GF-D8 (cell line): ENCODE results near the gene LEPR.

ENCODE experiments used
- DNase-seq: peaks from one replicate; lab custom pipeline; 2025; lab: John Stamatoyannopoulos, UW

LEPR gene

DNA sequence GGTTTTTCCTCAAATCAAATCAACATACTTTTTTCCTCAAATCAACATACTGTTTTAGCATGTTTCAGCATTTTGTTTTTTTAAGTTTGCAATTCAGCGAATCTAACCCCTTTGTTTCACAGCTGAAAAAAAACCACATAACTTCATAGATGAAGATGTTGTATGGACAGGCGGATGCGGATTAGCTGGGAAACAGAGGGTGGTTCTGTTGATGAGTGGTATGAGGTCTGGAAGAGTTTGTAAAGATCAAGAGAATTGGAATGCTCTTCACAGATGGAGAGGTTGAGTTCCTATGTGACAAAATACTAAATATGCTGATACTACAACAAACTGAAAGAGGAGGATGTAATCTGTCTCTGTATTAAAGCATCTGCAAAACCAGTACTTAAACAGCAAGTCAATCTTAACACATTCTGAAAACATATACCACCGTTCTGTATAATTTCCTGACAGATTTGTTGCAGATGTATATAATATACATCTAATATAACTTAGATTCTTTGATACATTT, 10.6 kb upstream of the LEPR start:
- no peak for DNase-seq

DNA sequence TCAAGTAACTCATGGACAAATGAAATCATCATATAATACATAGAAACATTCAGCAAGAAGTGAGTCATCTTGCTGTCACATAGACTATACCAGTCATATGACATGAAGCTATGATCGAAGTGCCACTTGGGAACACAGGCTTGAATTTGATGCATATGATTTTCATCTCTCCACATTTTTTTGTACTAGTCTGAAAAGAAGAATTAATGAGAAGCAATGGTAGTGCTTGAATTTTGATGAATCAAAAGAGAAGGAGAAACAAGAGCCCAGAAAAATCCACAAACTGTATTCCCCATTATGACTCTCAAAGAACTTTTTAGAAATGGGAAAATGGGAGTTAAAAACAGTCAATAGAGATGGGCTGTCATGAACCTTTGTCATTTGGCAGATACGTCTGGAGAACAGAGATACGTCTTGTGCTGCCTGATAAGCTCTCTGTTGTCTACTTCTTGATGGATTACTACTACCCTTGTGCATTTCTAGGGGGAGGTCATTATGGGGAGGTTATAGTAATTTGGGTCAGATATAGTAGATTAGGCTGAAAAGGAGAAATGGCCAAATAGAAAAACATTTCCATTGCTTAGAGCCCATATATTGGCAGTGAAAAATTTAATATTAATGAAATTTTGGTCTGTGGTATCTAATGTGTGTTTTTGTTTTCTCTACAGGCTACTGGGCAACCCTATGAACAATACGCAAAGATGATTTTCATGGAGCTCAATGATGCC, 8.0 kb upstream of the LEPR start:
- no peak for DNase-seq

DNA sequence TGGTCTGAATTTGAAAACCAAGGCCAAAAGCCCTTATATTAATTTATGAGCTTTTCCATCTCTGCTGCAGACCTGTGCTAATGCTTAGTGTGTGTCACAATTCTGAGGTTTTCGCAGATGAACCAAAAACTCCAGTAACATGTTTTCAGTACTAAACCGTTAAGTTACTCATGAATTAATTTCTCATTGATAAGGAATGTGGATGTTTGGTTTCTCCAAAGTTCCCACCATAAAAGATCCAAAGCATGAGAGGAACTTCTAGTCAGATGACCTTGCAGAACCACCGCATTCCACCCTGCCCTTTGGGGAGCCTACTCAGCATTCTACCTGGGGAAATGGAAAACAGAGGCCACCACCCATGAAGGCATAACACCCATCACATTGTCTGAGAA, 7.5 kb upstream of the LEPR start:
- DNase-seq = no peak

DNA sequence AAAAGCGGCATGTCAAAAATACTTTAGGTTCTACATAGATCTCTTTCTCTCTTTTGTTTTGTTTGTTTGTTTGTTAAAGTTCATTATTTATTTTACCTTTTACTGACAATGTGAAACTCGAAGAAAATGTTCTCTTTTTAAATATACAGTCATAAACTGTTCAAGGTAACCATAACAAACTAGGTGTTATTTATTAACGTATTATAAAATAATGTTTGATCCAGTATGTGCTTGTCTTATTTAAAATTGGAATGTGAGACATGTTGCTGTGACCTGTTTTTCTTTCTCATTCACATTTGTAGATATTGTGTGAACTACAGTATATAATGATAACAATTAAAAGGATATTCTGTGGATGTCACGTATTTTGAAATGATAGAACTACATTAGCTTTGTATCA, 5.9 kb upstream of the LEPR start:
- DNase-seq = no peak

DNA sequence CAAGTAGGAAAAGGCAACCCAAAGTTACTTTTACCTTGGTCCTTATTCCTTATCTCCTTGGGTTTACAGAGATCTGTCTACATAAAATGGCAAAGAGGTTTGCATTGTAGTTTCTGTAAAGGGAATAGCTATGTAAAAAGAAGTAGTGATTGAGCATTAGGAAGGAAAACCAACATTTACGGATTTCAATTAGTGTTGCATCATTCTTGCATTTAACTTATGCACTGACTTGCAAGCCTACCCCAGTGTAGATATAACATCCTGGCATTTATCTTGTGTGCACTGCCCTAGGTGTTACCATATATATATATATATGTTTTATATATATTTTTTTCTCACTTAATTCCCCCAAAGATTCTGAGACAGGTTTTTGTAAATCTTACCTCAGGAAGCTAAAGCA, 3.7 kb upstream of the LEPR start:
- no peak for DNase-seq

DNA sequence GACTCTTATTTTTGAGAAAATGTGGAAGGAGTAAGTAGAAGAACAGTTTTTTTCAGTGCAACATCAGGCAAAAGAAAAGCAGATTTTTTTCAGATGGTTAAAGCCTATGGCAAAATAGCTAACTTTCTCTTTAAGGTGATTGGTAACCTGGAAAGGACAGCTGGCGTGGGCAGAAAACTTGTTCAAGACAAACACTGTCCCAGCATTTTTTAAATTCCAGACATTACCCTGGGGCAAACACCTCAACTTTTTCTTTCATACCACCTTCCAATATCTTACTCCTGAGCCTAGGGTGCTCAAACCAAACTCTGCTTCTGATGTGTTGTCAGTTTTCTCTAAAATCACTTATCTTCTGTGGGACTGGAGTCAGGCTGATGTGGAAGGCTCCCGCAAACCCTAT, 2.7 kb upstream of the LEPR start:
- DNase-seq = no peak

DNA sequence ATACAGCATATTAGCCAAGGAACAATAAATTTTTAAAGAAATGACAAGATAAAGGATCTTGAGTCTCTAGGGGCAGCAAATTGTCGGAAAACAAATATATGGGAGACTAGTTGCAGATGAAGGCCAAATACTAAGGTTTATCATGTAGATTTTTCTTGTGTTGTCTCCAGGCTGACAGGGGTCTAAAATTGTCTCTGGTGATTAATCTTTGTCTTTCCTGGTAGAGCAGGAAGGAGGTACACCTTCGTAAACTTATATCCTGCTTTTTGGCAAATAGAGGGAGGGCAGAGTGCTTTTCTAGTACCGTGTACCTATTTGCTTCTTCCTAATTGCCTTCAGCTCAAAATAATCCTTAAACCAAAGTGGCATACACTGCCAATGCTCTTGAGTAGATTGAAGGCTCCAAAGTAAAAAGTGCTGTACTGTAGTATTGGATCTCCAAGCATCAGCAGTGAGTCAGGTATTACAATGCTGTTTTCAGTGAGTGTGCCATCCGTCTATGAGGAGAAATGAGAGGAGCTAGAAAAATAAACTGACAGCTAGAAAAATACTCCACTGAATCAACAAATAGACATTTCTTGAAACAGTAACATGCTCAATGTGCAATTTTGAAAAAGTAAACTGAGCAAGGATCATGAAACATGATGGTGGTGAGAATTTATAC, 1.8 kb upstream of the LEPR start:
- DNase-seq = no peak

DNA sequence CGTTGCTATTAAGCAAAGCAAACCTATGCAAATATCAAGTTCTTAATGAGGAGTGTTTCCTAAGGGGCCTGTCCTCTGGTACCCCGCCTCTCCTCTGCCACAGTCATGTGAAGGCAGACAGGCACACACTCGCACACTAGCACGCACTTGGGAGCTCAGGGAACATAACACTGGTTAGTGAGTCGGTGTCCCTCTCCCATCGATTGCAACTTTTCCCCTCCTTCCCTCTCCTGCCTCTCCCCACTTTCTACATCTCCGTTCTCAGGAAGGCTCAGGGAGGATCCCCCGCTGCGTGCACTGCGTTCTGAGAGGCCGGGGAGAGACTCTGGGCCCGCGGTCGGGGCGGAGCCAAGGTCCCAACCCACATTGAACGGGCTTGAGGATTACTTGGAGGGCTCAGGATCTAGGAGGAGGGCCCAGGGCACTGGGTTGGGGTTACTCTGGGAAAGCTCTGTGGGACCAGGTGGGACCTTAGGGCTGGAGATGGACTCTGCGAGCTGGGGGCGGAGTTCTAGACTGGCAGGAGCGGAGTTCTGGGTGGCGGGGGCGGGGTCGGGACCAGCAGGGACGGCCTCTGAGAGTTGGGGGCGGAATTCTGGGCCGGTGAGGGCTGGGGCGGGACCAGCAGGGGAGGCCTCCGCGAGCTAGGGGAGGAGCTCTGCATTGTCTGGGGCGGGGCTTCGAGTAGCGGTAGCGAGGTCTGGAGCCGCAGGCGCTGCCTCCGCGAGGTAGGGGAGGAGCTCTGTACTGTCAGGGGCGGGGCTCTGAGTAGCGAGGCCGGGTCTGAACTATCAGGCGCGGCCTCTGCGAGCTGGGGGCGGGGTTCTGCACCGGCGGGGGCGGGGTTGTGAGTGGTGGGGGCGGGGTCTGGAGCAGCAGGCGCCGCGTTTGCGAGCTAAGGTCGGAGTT, 533 bp upstream of the LEPR start:
- DNase-seq = peak; percentile 89

DNA sequence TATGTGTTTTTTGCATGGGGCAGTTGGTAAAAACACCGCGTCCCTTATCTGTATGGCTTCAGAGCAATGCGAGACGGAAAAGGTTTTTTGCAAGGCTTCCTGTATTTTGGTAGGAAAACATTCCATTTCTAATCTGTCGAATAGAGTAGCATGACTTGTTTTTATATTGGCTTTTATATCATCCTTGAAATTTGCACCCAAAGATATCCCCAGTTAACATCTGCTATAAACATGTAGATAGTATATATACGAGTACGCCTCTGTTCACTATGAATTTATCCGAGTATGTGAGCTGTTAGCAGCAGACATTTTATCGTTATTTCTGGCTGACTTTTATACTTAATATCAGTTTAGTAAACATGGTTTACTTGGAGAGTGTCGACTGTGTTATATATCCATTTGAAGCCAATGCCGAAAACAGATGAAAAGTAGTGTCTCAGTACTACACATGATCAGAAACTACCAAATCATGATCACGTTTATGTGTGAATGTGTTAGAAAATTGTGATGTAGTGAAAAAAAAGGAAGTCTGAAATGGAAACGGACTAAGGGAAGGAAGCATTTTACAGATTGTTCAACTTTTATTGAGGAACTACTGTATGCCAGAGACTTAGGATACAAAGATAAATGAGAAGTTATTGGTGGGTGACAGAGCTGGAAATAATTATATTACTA, 1.0 kb downstream of the LEPR start:
- peak; percentile 63 for DNase-seq

DNA sequence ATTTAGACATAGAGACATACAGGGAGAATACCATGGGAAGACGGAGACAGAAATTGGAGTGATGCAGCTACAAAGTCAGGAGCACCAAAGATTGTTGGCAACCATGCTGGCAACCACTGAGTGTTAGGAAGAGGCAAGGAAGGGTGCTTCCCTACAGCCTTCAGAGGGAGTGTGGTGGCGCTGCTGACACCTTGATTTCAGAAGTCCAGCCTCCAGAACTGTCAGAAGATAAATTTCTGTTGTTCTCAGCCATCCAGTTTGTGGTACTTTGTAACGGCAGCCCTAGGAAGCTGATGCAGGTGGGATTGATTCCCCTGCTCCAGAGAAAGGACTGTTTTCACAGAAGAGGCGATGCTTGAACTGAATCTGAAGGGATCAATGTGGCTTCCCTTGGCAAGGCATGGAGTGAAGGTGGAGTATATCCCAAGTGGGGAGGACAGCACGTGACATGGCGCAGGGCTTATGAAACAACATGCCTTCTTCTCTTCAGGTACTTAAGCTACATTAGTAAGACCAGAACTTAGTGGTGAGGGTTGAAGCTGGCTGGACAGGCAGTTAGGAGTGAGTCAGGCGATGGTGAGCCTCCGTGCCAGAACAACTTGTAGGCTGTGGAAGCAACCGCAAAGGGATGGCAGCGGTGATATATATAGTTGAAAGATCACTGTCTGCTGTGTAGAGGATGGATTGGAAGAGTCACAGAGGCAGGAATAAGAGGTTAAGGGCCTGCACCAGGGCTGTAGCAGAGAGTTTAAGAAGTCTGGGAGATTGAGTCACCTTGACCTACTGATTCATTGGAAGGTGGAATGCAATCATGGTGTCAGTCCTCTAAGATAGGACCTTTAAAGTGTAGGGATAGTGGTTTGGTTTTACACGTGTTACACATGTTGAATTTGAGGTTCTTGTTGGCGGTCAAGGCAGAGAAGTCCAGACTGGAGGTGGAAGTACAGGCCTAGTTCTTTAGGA, 2.1 kb downstream of the LEPR start:
- DNase-seq = no peak

DNA sequence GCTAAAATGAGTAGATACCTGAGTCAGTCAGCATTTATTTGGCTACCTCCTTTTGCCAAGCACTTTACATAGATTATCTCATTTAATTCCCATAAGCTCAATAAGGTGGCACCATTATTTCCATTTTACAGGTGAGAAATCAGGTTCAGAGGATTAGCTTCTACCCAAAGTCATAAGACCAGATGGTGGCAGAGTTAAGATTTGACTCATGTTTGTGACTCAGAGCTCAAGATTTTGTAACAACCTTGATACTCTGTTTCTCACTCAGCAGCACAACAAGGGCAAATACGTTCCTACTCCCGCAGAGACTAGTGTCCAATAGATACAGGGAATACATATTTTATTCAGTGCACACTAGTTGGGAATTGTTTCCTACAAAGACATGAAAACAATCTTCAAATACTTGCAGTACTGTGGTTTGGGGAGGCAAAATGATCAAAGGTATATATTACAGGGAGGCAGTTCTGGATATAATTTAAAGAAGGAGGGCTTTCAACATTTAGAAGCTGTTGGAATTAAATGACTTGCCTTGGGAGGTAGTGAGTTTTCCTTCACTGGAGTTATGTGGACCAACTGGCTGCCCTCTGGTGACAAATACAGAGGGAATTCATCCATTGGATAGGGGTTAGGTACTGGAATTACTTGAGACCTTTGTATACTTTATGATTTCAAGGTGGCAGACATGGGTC, 3.6 kb downstream of the LEPR start:
- DNase-seq = no peak

DNA sequence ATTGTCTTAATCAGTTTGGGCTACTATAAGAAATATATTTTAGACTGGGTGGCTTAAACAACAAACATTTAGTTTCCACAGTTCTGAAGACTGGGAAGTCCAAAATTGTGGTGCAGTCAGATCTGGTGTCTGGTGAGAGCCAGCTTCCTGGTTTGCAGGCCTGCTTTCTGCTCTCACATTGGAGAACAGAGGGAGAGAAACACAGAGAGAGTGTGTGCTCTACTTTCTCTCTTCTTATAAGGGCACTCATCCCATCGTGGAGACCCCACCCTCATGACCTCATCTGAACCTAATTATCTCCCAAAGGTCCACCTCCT, 4.1 kb downstream of the LEPR start:
- no peak for DNase-seq

DNA sequence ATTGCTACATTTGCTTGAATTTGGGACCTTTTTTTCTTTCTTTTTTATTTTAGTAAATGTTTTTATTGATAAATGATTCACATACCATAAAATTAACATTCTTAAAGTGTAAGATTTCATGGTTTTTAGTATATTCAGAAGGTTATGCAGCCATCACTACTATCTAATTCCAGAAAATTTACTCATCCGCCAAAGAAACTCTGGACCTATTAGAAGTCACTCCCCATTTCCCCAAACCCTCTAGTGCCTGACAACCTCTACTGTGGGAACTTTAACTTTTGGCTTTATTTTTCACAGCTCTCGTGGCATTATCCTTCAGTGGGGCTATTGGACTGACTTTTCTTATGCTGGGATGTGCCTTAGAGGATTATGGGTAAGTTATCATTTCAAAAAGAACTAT, 4.5 kb downstream of the LEPR start:
- no peak for DNase-seq

DNA sequence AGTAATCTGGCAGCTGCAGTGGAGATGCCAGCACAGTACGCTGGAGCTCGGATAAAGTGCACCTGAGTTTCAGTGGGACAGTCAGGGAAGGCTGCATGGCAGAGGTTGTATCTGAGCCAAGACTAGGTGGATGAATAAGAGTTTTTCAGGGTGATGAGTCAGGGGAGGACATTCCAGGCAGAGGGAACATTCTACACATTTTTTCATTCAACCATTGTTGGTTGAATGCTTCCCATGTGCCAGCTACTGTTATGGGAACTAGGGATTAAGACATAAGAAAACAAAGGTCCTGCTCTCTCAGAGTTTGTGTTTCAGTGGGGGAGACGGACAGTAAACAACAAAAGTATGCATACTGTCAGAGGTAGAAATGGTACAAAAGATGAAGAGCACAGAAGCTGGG, 5.2 kb downstream of the LEPR start:
- no peak for DNase-seq

DNA sequence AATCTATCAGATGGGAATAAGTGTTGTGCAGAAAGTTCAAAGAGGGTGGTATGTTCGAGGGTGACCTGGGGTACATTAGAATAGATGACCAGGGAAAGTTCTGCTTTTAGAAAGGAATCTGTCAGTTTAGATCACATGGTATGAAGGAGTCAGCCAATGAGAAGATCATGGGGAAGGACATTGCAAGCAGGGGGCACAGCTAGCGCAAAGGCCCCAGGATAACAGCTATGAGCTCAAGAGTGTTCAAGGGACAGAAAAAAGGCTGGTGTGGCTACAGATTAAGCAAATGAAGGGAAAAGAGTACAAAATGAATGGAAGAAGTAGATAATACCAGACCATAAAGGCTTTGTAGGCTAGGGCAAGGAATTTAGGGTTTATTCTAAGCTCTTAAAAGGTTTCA, 8.6 kb downstream of the LEPR start:
- DNase-seq = no peak

DNA sequence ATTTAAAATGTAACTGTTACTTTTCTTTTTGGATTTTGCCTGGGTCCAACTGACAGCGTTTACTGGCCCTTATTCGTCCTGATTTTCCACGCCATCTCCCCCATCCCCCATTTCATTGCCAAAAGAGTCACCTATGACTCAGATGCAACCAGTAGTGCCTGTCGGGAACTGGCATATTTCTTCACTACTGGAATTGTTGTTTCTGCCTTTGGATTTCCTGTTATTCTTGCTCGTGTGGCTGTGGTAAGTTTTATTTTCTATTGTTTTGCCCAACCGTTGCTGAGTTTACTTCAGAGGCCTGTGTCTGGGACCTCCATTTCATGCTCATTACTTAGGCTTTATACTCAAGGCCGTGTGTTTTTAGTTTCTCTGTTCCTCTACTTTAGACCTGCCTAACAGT, 9.3 kb downstream of the LEPR start:
- no peak for DNase-seq

DNA sequence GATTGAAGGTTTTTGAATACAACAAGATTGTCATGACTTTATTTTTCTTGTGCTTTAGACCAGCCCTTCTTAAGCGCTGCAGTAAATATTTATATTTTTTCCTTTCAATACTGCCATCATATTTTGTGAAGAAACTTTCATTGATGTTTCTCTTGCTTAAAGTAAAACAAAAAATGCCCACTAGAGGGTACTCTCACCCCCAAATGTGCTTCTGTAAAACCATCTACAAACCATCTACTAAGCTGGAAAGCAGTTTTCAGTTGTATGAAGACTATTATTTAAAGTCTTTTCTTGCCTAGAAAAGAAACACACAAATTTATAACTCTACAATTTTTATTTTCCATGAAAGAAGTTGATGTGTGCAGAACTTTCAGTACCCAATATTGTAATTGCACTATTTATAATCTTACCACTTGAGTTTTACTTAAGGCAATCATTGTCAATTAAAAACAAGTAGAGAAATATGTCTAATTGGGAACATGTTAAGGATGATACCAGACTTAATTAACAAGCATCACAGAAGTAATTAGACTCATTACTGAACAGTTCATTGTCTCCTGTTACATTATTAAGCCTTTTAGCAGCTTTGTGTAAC, 10.7 kb downstream of the LEPR start:
- peak; percentile 1 for DNase-seq

DNA sequence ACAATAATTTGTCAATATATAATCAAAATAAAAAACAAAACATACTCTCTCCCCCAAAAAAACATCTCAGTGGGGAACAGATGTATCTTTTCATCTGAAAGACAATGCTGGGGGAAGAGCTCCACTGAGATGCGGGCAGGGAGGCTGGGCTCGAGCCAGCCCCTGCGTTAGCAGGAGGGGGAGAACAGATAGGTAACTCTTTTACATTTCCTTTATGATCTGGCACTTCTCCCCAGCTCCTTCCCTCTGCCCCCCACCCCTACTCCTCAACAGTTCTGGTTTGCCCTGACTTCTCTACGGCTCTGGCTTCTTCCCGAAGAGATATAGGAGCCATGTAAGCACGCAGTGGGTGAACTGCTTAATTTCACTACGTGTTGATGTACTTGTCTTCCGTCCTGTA, 12.4 kb downstream of the LEPR start:
- DNase-seq = no peak

DNA sequence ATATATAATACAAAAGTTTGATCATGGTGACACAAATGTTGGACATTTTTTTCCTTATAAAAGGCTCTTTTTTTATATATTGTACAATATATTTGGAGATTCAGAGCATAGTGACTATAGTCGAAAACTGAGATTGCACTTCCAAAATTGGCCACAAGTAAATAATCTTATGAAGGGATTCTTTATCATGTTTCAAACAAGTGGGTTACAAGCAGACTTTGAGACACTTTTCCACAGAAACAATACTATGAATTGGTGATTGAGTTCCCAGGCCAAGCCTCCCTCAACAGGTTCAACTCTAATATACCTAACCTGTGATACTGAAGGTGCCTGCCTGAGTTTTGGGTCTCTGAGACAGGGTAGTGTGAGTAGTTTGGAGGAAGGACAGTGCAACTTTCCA, 13.8 kb downstream of the LEPR start:
- DNase-seq = no peak

DNA sequence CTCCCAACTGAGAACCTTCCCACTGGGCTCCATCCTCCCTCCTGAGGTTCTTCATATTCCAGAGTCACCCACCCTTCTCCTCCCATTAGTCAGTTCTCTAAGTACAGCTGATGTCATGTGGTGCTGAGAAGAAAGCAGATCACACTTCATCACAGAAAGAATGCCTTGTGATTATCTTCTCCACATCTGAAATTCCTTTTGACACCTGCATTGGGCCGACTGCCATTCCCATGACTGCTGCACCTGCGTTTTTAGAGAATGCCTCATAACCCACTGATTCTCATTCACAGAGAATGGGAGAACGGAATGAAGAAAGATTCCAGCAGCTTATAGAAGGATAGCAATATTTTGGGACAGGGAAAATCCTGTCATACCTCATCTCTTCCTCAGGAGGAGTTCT, 14.3 kb downstream of the LEPR start:
- DNase-seq = no peak
